Karpas-422 (cell line): Measurements from ENCODE around the gene SMIM14. TPM values are rescaled to one million over a fixed set of nuclear protein-coding genes. Genes with fewer than 3 reads are reported as not detected.
"Not testable (repeated sequence)": the region's sequence is repeated elsewhere in the genome, so short reads cannot be mapped to it uniquely, and the experiment has no call there.

Source experiments
- DNase-seq: peaks from one replicate; pipeline ENCODE4 v3.0.0-alpha.2; 2015
- H2AFZ ChIP-seq: fragments of 200-600 bp; sonication (generic); 2 replicates; pipeline ENCODE4 v1.6.1; 2014; ENCODE audit warnings: antibody characterized with exemption, low read length, mixed read lengths
- H3K27ac ChIP-seq: fragments of 200-600 bp; sonication (generic); 2 replicates; pipeline ENCODE4 v1.5.1; 2014; ENCODE audit warnings: mild to moderate bottlenecking, low read length, moderate library complexity
- H3K27me3 ChIP-seq: fragments of 200-600 bp; sonication (generic); 2 replicates; pipeline ENCODE4 v1.6.1; 2014; ENCODE audit warnings: low read length, mixed read lengths
- H3K36me3 ChIP-seq: fragments of 200-600 bp; sonication (generic); 2 replicates; pipeline ENCODE4 v1.6.1; 2014; ENCODE audit warnings: low read length, mixed read lengths; ENCODE audit not compliant: insufficient read depth
- H3K4me1 ChIP-seq: fragments of 200-600 bp; sonication (generic); 2 replicates; pipeline ENCODE4 v1.6.1; 2014; ENCODE audit warnings: mild to moderate bottlenecking, low read length, mixed read lengths
- H3K4me2 ChIP-seq: fragments of 200-600 bp; sonication (generic); 2 replicates; pipeline ENCODE4 v1.6.1; 2014; ENCODE audit warnings: low read length, low read depth, mild to moderate bottlenecking; ENCODE audit not compliant: poor library complexity, severe bottlenecking
- H3K4me3 ChIP-seq: fragments of 200-600 bp; sonication (generic); 2 replicates; pipeline ENCODE4 v1.5.1; 2014; ENCODE audit warnings: mild to moderate bottlenecking, antibody characterized with exemption, low read length, mixed read lengths
- H3K79me2 ChIP-seq: fragments of 200-600 bp; sonication (generic); 2 replicates; pipeline ENCODE4 v1.6.1; 2014; ENCODE audit warnings: mild to moderate bottlenecking, low read length, mixed read lengths
- H3K9ac ChIP-seq: fragments of 200-600 bp; sonication (generic); 2 replicates; pipeline ENCODE4 v1.6.0; 2014; ENCODE audit warnings: low read length
- H3K9me2 ChIP-seq: fragments of 200-600 bp; sonication (generic), shearing (Covaris generic); replicated peaks from 2 replicates; pipeline ENCODE4 v1.6.0; 2014; ENCODE audit warnings: mild to moderate bottlenecking, low read length, moderate library complexity; ENCODE audit not compliant: insufficient read depth
- H3K9me3 ChIP-seq: fragments of 300-700, 200-600 bp; sonication (generic); 2 replicates; pipeline ENCODE4 v1.6.1; 2014; ENCODE audit warnings: low read length, mixed read lengths
- H4K20me1 ChIP-seq: fragments of 200-600 bp; sonication (generic); 2 replicates; pipeline ENCODE4 v1.6.1; 2014; ENCODE audit warnings: mild to moderate bottlenecking, antibody characterized with exemption, low read length, low read depth; ENCODE audit not compliant: insufficient read depth
- total RNA-seq: library from RNA; depleted of rRNA; stranded (reverse); fragments of >200 nt; shearing (Covaris generic); gene quantifications from 2 replicates; pipeline ENCODE4 v1.2.3, GENCODE V29; 2014; ENCODE audit warnings: low replicate concordance

The SMIM14 gene
- total RNA-seq, 1 experiment from 2014 or later = 689 TPM

GRCh38 chr4:39532237-39532636 lies 106.4 kb downstream of the SMIM14 start:
- not testable (repeated sequence) for H3K9me3 ChIP-seq, H3K27ac ChIP-seq, DNase-seq, H2AFZ ChIP-seq, H4K20me1 ChIP-seq, H3K36me3 ChIP-seq, H3K27me3 ChIP-seq, H3K4me2 ChIP-seq, H3K9ac ChIP-seq, H3K4me3 ChIP-seq, H3K9me2 ChIP-seq
- H3K79me2 ChIP-seq = peaks cover 12% of the 10 kb centered on the region; the same call in 1 of the 2 replicates
- peaks cover 10% of the 10 kb centered on the region for H3K4me1 ChIP-seq

DNA sequence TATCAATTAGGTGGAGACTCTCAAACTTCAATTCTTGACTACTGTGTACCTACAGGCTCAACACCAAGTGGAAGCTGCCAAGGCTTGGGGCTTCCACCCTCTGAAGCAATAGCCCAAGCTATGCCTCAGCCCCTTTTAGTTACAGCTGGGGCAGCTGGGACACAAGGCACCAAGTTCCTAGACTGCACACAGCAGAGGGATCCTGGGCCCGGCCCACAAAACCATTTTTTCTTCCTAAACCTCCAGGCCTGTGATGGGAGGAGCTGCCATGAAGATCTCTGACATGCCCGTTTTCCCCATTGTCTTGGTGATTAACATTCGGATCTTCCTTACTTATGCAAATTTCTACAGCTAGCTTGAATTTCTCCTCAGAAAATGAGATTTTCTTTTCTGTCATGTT lies 108.0 kb downstream of the SMIM14 start:
- Histone ChIP-seq H3K9ac (no peak overlapping the region), H3K4me1 (peaks cover 16% of the 10 kb centered on the region), H4K20me1 (no peaks in the 10 kb centered on the region), H3K4me2 (no peak overlapping the region), H3K27ac (no peak overlapping the region), H3K9me3 (no peaks in the 10 kb centered on the region; the same call in 1 of the 2 replicates), H3K79me2 (peaks cover 28% of the 10 kb centered on the region), H3K27me3 (no peaks in the 10 kb centered on the region), H3K9me2 (no peaks in the 10 kb centered on the region), H3K36me3 (no peaks in the 10 kb centered on the region; the same call in 1 of the 2 replicates), H2AFZ (no peak overlapping the region), H3K4me3 (no peak overlapping the region)
- DNase-seq = no peak

DNA sequence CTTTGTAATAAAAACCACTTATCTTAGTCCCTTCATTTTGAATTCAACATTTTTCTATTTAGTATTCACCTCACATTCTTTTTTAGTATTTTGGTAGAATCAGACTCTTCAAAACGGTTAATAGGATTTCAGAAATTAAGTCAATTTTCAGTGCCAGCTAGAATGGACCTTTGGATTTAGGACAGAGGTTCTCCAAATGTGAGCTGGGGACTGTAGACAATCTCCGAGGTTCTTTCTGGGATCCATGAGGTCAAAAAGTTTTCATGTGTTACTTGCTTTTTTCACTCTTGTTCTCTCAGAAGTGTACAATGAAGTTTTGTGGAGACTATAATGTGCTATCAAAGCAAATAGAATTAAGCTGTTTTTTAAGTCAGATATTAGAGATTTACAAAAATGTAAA lies 109.1 kb downstream of the SMIM14 start:
- DNase-seq = no peak
- Histone ChIP-seq H3K9me3 (no peaks in the 10 kb centered on the region; the same call in 1 of the 2 replicates), H3K36me3 (no peaks in the 10 kb centered on the region; the same call in 1 of the 2 replicates), H3K9me2 (no peaks in the 10 kb centered on the region), H3K4me3 (0 out of 2 replicates have a peak overlapping the region, but pooled peaks have one; percentile 93), H3K4me1 (peaks cover 21% of the 10 kb centered on the region), H3K79me2 (peaks cover 36% of the 10 kb centered on the region), H3K4me2 (peak overlapping the region; percentile 93), H4K20me1 (no peaks in the 10 kb centered on the region), H3K27me3 (no peaks in the 10 kb centered on the region), H3K27ac (no peak overlapping the region), H3K9ac (no peak overlapping the region), H2AFZ (no peak overlapping the region)

- no peaks in the 10 kb centered on the region for H3K36me3 ChIP-seq
- peak; percentile 55 for DNase-seq
- H3K79me2 ChIP-seq = peaks cover 46% of the 10 kb centered on the region
- no peaks in the 10 kb centered on the region; the same call in 1 of the 2 replicates for H3K9me3 ChIP-seq
- no peaks in the 10 kb centered on the region for H3K27me3 ChIP-seq
- H3K9ac ChIP-seq = peak overlapping the region; percentile 89
- peak overlapping the region; percentile 93 for H3K4me3 ChIP-seq
- H3K4me1 ChIP-seq = peaks cover 25% of the 10 kb centered on the region
- H3K4me2 ChIP-seq = peak overlapping the region; percentile 93
- H2AFZ ChIP-seq = peak overlapping the region; percentile 85; the same call in 1 of the 2 replicates
- H4K20me1 ChIP-seq = no peaks in the 10 kb centered on the region
- peak overlapping the region; percentile 23; the same call in 1 of the 2 replicates for H3K27ac ChIP-seq
- H3K9me2 ChIP-seq = no peaks in the 10 kb centered on the region
Observed at GRCh38 chr4:39528061-39528465, 110.6 kb downstream of the SMIM14 start.

DNA sequence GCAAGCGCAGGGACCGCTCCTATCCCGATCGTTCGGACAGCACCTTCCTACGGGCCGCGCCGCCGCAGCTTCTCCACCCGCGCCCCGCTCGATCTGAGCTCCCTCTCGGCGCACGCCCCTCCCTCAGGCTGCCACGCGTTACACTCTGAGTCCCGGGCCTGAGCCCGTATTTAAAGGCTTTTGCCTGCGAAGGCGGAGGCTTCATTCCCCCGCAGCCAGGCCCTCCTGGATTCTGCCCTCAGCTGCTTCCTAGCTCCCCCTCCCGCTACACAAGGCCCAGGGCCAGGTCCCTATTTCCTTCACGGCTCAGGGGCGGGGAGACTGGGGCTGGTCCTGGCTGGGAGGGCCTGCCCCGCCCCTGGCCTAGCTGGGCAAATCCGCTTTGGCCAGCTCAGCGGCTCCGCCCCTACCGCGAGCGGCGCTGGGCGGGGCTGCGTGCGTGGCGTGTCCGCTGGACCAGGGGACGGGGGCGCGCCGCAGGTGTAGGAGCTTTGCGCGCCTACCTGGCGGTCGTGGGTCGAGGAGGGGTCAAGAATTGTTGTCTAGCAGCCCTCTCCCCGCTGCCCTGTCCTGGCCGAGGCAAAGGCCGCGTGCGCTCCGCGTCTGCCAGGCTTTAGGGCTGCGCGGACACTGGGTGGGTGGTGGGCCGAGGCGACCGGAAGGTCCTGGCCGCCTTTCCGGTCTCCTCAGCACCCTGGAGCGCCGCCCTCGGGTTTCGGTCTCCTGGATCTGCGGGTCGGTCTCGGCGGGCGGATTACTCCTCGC lies 111.2 kb downstream of the SMIM14 start, which contains the start of gene UGDH:
Gene UGDH, minus strand, starts transcription at position 144 of the 765 bp plus-strand sequence. CDS start 5,927 bp downstream, outside the sequence.
- Histone ChIP-seq H2AFZ (peak within 1 kb of the TSS; percentile 85), H3K79me2 (peaks cover 51% of the 10 kb centered on the region), H3K9me2 (no peaks in the 10 kb centered on the region), H3K36me3 (no peaks in the 10 kb centered on the region), H3K9me3 (no peaks in the 10 kb centered on the region; the same call in 1 of the 2 replicates), H3K4me2 (peak within 1 kb of the TSS; percentile 93), H4K20me1 (no peaks in the 10 kb centered on the region), H3K27me3 (no peaks in the 10 kb centered on the region), H3K27ac (peak within 1 kb of the TSS; percentile 23), H3K4me3 (peak within 1 kb of the TSS; percentile 93), H3K9ac (peak within 1 kb of the TSS; percentile 89), H3K4me1 (peaks cover 25% of the 10 kb centered on the region)
- DNase-seq = peak; percentile 98

- DNase-seq = no peak
- Histone ChIP-seq H3K4me3 (peak overlapping the region; percentile 93), H3K4me1 (peaks cover 25% of the 10 kb centered on the region), H3K79me2 (peaks cover 57% of the 10 kb centered on the region), H2AFZ (peak overlapping the region; percentile 34), H3K36me3 (no peaks in the 10 kb centered on the region), H4K20me1 (no peaks in the 10 kb centered on the region), H3K4me2 (peak overlapping the region; percentile 93), H3K27ac (peak overlapping the region; percentile 17), H3K9me3 (no peaks in the 10 kb centered on the region; the same call in 1 of the 2 replicates), H3K27me3 (no peaks in the 10 kb centered on the region), H3K9ac (peak overlapping the region; percentile 89), H3K9me2 (no peaks in the 10 kb centered on the region)
Observed at GRCh38 chr4:39526765-39527295, 111.8 kb downstream of the SMIM14 start.

GRCh38 chr4:39525822-39526690 lies 112.6 kb downstream of the SMIM14 start:
- peak overlapping the region; percentile 93 for H3K4me3 ChIP-seq
- peak overlapping the region; percentile 89 for H3K9ac ChIP-seq
- no peaks in the 10 kb centered on the region for H4K20me1 ChIP-seq
- H3K4me2 ChIP-seq = peak overlapping the region; percentile 93
- no peaks in the 10 kb centered on the region for H3K9me2 ChIP-seq
- H3K4me1 ChIP-seq = peaks cover 25% of the 10 kb centered on the region
- H3K27ac ChIP-seq = peak overlapping the region; percentile 17
- H3K36me3 ChIP-seq = no peaks in the 10 kb centered on the region
- peak; percentile 48 for DNase-seq
- peak overlapping the region; percentile 34 for H2AFZ ChIP-seq
- peaks cover 61% of the 10 kb centered on the region for H3K79me2 ChIP-seq
- no peaks in the 10 kb centered on the region; the same call in 1 of the 2 replicates for H3K9me3 ChIP-seq
- H3K27me3 ChIP-seq = no peaks in the 10 kb centered on the region
